Measurements from ENCODE around the gene ATG7. TPM values are rescaled to one million over a fixed set of nuclear protein-coding genes. Genes with fewer than 3 reads are reported as not detected.
"Not testable (repeated sequence)": the region's sequence is repeated elsewhere in the genome, so short reads cannot be mapped to it uniquely, and the experiment has no call there.

ATG7 gene
- polyA plus RNA-seq, 2 of the 4 experiments (the other 2 are of a cell fraction) = 27.2 to 41.2 TPM

DNA sequence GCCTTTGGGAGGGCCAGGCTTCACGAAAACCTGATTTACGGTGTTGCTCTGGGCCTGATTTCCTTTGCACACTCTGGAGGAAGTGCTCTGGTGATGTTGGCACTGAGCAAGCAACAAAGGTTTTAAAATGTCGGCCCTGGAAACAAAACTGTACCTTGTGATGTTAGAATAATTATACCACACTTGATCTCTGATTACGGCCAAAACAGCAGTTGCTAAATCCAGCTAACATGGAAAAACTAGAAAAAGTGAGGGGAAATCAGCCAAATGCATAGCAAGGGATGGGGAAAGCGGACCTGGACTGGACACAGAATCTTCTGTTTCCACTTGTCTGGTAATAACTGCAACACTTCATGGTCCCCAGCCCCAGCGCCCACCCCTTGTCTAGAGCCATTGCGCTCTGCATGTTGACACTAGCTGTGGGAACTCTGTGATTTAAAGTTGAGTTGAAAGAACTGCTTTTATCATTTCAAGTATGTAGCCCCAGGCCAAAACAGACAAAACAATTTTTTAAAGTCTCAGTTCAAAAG lies 251.4 kb downstream of the ATG7 start (continued):
- no peak for TF ChIP-seq RFX5 (IDR thresholded peaks at IDR 0.05)
- TF ChIP-seq, protein P1, sequence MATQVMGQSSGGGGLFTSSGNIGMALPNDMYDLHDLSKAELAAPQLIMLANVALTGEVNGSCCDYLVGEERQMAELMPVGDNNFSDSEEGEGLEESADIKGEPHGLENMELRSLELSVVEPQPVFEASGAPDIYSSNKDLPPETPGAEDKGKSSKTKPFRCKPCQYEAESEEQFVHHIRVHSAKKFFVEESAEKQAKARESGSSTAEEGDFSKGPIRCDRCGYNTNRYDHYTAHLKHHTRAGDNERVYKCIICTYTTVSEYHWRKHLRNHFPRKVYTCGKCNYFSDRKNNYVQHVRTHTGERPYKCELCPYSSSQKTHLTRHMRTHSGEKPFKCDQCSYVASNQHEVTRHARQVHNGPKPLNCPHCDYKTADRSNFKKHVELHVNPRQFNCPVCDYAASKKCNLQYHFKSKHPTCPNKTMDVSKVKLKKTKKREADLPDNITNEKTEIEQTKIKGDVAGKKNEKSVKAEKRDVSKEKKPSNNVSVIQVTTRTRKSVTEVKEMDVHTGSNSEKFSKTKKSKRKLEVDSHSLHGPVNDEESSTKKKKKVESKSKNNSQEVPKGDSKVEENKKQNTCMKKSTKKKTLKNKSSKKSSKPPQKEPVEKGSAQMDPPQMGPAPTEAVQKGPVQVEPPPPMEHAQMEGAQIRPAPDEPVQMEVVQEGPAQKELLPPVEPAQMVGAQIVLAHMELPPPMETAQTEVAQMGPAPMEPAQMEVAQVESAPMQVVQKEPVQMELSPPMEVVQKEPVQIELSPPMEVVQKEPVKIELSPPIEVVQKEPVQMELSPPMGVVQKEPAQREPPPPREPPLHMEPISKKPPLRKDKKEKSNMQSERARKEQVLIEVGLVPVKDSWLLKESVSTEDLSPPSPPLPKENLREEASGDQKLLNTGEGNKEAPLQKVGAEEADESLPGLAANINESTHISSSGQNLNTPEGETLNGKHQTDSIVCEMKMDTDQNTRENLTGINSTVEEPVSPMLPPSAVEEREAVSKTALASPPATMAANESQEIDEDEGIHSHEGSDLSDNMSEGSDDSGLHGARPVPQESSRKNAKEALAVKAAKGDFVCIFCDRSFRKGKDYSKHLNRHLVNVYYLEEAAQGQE (IDR thresholded peaks at IDR 0.05) = no peak

DNA sequence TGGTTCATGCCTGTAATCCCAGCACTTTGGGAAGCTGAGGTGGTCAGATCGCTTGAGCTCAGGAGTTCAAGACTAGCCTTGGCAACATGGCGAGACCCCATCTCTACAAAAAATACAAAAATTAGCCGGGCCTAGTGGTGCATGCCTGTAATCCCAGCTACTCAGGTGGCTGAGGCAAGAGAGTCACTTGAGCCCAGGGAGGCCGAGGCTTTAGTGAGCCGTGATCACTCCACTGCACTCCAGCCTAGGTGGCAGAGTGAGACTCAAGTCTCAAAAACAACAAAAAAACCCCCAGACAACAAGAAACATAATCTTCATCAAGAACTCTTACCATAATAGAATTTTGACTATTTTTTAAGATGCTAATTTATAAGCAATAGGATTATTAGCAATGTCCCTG lies 253.9 kb downstream of the ATG7 start:
- H3K4me3 ChIP-seq; FAIRE-seq; H3K4me2 ChIP-seq; POLR2A ChIA-PET; ATAC-seq; H3K9me3 ChIP-seq; CTCF ChIA-PET; H3K4me1 ChIP-seq; H3K27ac ChIP-seq; DNase-seq (ENCODE audit: low read depth in 1 of 2, low spot score in 1 of 2): not testable (repeated sequence)
- WGBS (ENCODE audit: missing lambda C conversion rate) = 84% methylated on average over 5 of the region's 5 CpGs

DNA sequence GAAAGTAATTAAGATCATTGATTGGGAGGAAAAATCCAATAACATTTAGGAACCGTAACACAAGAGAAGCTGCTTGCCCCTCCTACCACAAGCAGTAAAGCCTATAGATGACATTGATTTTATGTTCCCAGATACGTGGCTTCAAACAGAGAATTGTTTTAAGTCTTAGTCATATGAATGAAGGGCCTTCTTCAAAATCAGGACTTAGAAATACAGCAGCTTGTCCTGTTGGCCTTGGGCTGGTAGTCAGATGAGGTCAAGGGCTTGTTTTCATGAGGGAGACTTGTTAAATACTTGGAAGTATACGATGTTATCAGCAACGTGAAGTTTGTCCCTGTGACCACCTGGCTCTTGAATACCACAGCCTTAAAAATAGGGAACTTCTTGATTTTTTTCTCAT lies 257.1 kb downstream of the ATG7 start:
- WGBS (ENCODE audit: missing lambda C conversion rate) = 91% methylated on average over 4 of the region's 4 CpGs
- POLR2A ChIA-PET = no interaction called here
- H3K4me2 ChIP-seq = no peak overlapping the region

More for the DNA sequence above, 257.1 kb downstream of the ATG7 start:
- FAIRE-seq (no peak), ATAC-seq (no peak), DNase-seq (ENCODE audit: low read depth in 1 of 2, low spot score in 1 of 2) (no peak)
- peak overlapping the region in 1 of 2 experiments; percentile 60; a peak in 2 of 6 replicates for H3K27ac ChIP-seq
- H3K4me3 ChIP-seq = no peak overlapping the region
- CTCF ChIA-PET = interaction anchor here (1.0 kb wide), 1 partner anchor 150 kb away, joined by 3 read pairs; no protein-coding TSS in a partner anchor
- peaks cover 9% of the 10 kb centered on the region; the same call in 1 of the 3 replicates for H3K4me1 ChIP-seq
- TF ChIP-seq POLR2A (IDR thresholded peaks at IDR 0.05; ENCODE audit: low read length) (no peak), BHLHE40 (IDR thresholded peaks at IDR 0.05; ENCODE audit: low read depth, low read length) (no peak), PHF8 (IDR thresholded peaks at IDR 0.05; ENCODE audit: borderline replicate concordance, low read depth) (no peak), KDM5A (IDR thresholded peaks at IDR 0.05) (no peak), RNF2 (IDR thresholded peaks at IDR 0.05; ENCODE audit: borderline replicate concordance, low read depth) (no peak), RFX5 (IDR thresholded peaks at IDR 0.05) (no peak)
- TF ChIP-seq, protein P1 (IDR thresholded peaks at IDR 0.05) = no peak
- TF ChIP-seq, protein P2, sequence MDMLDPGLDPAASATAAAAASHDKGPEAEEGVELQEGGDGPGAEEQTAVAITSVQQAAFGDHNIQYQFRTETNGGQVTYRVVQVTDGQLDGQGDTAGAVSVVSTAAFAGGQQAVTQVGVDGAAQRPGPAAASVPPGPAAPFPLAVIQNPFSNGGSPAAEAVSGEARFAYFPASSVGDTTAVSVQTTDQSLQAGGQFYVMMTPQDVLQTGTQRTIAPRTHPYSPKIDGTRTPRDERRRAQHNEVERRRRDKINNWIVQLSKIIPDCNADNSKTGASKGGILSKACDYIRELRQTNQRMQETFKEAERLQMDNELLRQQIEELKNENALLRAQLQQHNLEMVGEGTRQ (IDR thresholded peaks at IDR 0.05) = no peak
- TF ChIP-seq, protein P3, sequence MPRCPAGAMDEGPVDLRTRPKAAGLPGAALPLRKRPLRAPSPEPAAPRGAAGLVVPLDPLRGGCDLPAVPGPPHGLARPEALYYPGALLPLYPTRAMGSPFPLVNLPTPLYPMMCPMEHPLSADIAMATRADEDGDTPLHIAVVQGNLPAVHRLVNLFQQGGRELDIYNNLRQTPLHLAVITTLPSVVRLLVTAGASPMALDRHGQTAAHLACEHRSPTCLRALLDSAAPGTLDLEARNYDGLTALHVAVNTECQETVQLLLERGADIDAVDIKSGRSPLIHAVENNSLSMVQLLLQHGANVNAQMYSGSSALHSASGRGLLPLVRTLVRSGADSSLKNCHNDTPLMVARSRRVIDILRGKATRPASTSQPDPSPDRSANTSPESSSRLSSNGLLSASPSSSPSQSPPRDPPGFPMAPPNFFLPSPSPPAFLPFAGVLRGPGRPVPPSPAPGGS (IDR thresholded peaks at IDR 0.05) = no peak
- TF ChIP-seq, protein P4, sequence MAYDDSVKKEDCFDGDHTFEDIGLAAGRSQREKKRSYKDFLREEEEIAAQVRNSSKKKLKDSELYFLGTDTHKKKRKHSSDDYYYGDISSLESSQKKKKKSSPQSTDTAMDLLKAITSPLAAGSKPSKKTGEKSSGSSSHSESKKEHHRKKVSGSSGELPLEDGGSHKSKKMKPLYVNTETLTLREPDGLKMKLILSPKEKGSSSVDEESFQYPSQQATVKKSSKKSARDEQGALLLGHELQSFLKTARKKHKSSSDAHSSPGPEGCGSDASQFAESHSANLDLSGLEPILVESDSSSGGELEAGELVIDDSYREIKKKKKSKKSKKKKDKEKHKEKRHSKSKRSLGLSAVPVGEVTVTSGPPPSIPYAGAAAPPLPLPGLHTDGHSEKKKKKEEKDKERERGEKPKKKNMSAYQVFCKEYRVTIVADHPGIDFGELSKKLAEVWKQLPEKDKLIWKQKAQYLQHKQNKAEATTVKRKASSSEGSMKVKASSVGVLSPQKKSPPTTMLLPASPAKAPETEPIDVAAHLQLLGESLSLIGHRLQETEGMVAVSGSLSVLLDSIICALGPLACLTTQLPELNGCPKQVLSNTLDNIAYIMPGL (CRISPR knock-in tag; IDR thresholded peaks at IDR 0.05; ENCODE audit: borderline replicate concordance) = no peak
- 0 out of 3 replicates have a peak, but pooled peaks cover 3% of the 10 kb centered on the region for H3K9me3 ChIP-seq

Data from A549 (cell line).